Choroid plexus epithelial cell (primary cell): ENCODE results near the gene RANBP17.
A peak's percentile ranks its signal among the peaks of the same experiment; 100 is the strongest.
"Not testable (repeated sequence)": the region's sequence is repeated elsewhere in the genome, so short reads cannot be mapped to it uniquely, and the experiment has no call there.

Experiments
- DNase-seq: peaks from one replicate; pipeline ENCODE4 v3.0.0-alpha.2; 2010; ENCODE audit warnings: low read depth
- H3K4me3 ChIP-seq: 2 replicates; pipeline ENCODE4 v1.5.1; 2011; ENCODE audit warnings: low read depth, mild to moderate bottlenecking, control low read depth, low read length, moderate library complexity
- TF ChIP-seq, protein P1 (sequence below): conservative IDR thresholded peaks from 2 replicates; pipeline ENCODE4 v1.5.1; 2011; ENCODE audit warnings: low read depth, mild to moderate bottlenecking, control low read depth, inconsistent platforms, low read length, moderate library complexity

Gene RANBP17

GRCh38 chr5:170826117-170826516 is 35.7 kb upstream of the RANBP17 start:
- no peak for DNase-seq
- TF ChIP-seq, protein P1, sequence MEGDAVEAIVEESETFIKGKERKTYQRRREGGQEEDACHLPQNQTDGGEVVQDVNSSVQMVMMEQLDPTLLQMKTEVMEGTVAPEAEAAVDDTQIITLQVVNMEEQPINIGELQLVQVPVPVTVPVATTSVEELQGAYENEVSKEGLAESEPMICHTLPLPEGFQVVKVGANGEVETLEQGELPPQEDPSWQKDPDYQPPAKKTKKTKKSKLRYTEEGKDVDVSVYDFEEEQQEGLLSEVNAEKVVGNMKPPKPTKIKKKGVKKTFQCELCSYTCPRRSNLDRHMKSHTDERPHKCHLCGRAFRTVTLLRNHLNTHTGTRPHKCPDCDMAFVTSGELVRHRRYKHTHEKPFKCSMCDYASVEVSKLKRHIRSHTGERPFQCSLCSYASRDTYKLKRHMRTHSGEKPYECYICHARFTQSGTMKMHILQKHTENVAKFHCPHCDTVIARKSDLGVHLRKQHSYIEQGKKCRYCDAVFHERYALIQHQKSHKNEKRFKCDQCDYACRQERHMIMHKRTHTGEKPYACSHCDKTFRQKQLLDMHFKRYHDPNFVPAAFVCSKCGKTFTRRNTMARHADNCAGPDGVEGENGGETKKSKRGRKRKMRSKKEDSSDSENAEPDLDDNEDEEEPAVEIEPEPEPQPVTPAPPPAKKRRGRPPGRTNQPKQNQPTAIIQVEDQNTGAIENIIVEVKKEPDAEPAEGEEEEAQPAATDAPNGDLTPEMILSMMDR = no peak
- H3K4me3 ChIP-seq = no peak overlapping the region

- H3K4me3 ChIP-seq = no peak overlapping the region
- TF ChIP-seq, protein P1 = no peak
- no peak for DNase-seq
Observed at GRCh38 chr5:170832241-170832640, 29.6 kb upstream of the RANBP17 start.

- not testable (repeated sequence) for H3K4me3 ChIP-seq, DNase-seq
Observed at GRCh38 chr5:170833981-170834380, 27.8 kb upstream of the RANBP17 start.

DNA sequence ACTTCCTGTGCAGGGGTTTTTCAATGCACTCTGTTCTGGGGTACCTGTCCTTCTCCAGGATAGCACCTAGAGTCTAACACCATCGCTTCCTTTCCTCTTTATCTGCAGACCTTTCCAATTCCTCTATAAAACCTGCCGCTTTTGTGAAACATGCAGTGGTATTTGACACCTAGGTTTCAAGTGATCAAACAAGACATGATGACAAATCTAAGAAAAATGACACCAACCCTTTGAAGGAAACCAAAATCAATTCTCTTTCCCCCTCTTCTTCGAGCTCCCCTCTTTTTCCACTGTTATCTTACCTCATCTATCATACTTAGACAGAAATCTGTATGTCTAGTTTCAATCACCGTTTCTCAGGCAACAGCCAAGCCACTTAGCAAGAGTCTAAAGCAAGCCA is 25.6 kb upstream of the RANBP17 start:
- TF ChIP-seq, protein P1 = no peak
- H3K4me3 ChIP-seq = no peak overlapping the region
- DNase-seq = no peak

- no peak for DNase-seq
- H3K4me3 ChIP-seq = no peak overlapping the region
- TF ChIP-seq, protein P1 = no peak
Observed at GRCh38 chr5:170843870-170844269, 17.9 kb upstream of the RANBP17 start.

GRCh38 chr5:170844651-170845050 is 17.2 kb upstream of the RANBP17 start:
- no peak overlapping the region for H3K4me3 ChIP-seq
- TF ChIP-seq, protein P1 = no peak
- no peak for DNase-seq

DNA sequence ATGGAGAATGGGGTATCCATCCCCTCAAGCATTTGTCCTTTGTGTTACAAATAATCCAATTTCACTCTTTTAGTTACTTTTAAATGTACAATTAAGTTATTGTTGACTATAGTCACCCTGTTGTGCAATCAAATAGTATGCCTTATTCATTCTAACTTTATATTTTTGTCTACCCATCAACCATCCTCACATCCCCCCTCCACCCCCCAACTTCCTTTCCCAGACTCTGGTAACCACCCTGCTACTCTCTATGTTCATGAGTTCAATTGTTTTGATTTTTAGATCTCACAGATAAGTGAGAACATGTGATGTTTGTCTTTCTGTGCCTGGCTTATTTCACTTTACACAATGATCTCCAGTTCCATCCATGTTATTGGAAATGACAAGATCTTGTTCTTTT is 15.4 kb upstream of the RANBP17 start:
- no peak overlapping the region for H3K4me3 ChIP-seq
- TF ChIP-seq, protein P1 = no peak
- DNase-seq = peak; percentile 15

DNA sequence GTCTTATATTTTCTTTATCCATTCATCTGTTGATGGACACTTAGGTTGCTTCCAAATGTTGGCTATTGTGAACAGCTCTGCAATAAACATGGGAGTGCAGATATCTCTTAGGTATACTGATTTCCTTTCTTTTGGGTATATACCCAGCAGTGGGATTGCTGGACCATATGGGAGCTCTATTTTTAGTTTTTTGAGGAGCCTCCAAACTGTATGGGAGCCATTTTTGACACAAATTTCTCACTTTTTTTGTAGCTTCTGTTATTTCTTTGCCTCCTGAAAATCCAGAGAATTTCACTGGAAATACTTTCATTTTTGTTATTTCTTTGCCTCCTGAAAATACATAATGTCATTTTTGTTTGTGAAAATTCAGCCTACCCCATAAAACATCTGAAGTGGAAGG is 15.0 kb upstream of the RANBP17 start:
- DNase-seq = no peak
- H3K4me3 ChIP-seq = no peak overlapping the region
- TF ChIP-seq, protein P1 = no peak
